Measurements from ENCODE around the gene OSBPL1A. TPM values are rescaled to one million over a fixed set of nuclear protein-coding genes. Genes with fewer than 3 reads are reported as not detected.

Gene OSBPL1A
- total and polyA plus RNA-seq, 2 of the 8 experiments (the other 6 are each of a cell fraction or from before 2014, with no cell fraction given), result 53.2 to 74.9 TPM

- no peak overlapping the region for H4K8ac ChIP-seq (ENCODE audit: extremely low read depth, insufficient read depth, low read length)
- CTCF ChIA-PET (ENCODE audit: partially characterized antibody), result interaction anchor here (0.6 to 6.6 kb wide), 9 partner anchors 18 to 1091 kb away, joined by 3 to 107 read pairs (median 4); no protein-coding TSS in a partner anchor
- no peaks in the 10 kb centered on the region; the same call in 1 of the 2 replicates for H3K79me1 ChIP-seq (ENCODE audit: low read depth, low read length)
- no peak overlapping the region for H3K4me2 ChIP-seq (ENCODE audit: insufficient read depth in 1 of 2, low read depth in 2 of 2, low read length in 2 of 2)
- H2BK15ac ChIP-seq (ENCODE audit: low read length), result no peak overlapping the region
- H3K14ac ChIP-seq (ENCODE audit: insufficient read length), result no peak overlapping the region
- H3K9ac ChIP-seq (replicated peaks in 1 of 4; ENCODE audit: extremely low read depth in 1 of 4, low read depth in 3 of 4, low read length in 3 of 4), result no peak overlapping the region
- H2BK5ac ChIP-seq (ENCODE audit: low read depth, low read length), result peak overlapping the region; percentile 19; the same call in 1 of the 2 replicates
- peaks cover 0 to 3% of the 10 kb centered on the region in 2 experiments for H4K20me1 ChIP-seq (replicated peaks in 1 of 2; ENCODE audit: control insufficient read depth in 1 of 2, insufficient read depth in 2 of 2, low read length in 2 of 2)
- no peak overlapping the region for H4K5ac ChIP-seq (ENCODE audit: insufficient read length, low read depth, low read length)
- H2BK12ac ChIP-seq (ENCODE audit: low read depth, low read length), result no peak overlapping the region
- no peak overlapping the region for H4K91ac ChIP-seq (replicated peaks; ENCODE audit: insufficient read length, low read length)
- no peaks in the 10 kb centered on the region for H3K27me3 ChIP-seq (replicated peaks in 1 of 4; ENCODE audit: control insufficient read depth in 3 of 4, extremely low read depth in 1 of 4, insufficient read depth in 3 of 4, low read length in 3 of 4)
- H3K23me2 ChIP-seq (ENCODE audit: low read depth, low read length), result no peaks in the 10 kb centered on the region
- H3K4me1 ChIP-seq (replicated peaks in 1 of 4; ENCODE audit: control insufficient read depth in 3 of 4, insufficient read depth in 4 of 4, low read length in 3 of 4), result 0 out of 7 replicates have a peak, but pooled peaks cover 0 to 2% (median 0%) of the 10 kb centered on the region in 4 experiments
- no peak for FAIRE-seq
- H3K27ac ChIP-seq (ENCODE audit: low read depth, low read length), result no peak overlapping the region
- TF ChIP-seq TAF1 (IDR thresholded peaks at IDR 0.05; ENCODE audit: low read depth, low read length), result no peak
- TF ChIP-seq USF2 (IDR thresholded peaks at IDR 0.05; ENCODE audit: low read length), result no peak
- no peak for TF ChIP-seq ATF2 (IDR thresholded peaks at IDR 0.05; ENCODE audit: low read length)
- no peak for TF ChIP-seq TAF7 (optimal IDR thresholded peaks at IDR 0.05; ENCODE audit: borderline replicate concordance, low read depth, low read length)
- WGBS, 2 experiments (ENCODE audit: extremely low coverage in 1 of 2, insufficient coverage in 1 of 2, insufficient read length in 1 of 2, insufficient replicate concordance in 2 of 2, low coverage in 1 of 2, low lambda C conversion rate in 2 of 2, missing lambda C conversion rate in 1 of 2), result 94% methylated on average over 1 of the region's 1 CpG; no CpG with 5 or more reads in 1 of the 2 experiments
- no peak overlapping the region for H3K4ac ChIP-seq (replicated peaks; ENCODE audit: insufficient read length, low read depth, low read length)
- DNase-seq (ENCODE audit: low read depth in 1 of 2, low spot score in 2 of 2), result peak in 1 of 2 experiments; percentile 34
- POLR2A ChIA-PET (ENCODE audit: partially characterized antibody), result interaction anchor here (0.6 to 0.9 kb wide), 3 partner anchors 62 to 116 kb away, joined by 3 to 4 read pairs (median 3); partner anchors contain the start of gene IMPACT
- H3K18ac ChIP-seq (ENCODE audit: extremely low read depth, low read length), result no peak overlapping the region
- no peak overlapping the region for H3K23ac ChIP-seq (ENCODE audit: insufficient read length)
- peaks cover 5 to 30% (median 20%) of the 10 kb centered on the region in 4 experiments; a peak in 7 of 8 replicates for H3K36me3 ChIP-seq (ENCODE audit: control insufficient read depth in 2 of 4, insufficient read depth in 4 of 4, low read length in 3 of 4)
- H3K9me3 ChIP-seq (ENCODE audit: insufficient read depth in 2 of 2, low read depth in 1 of 2, low read length in 1 of 2), result no peaks in the 10 kb centered on the region
- no peak overlapping the region for H2BK20ac ChIP-seq (ENCODE audit: low read length)
- no peak overlapping the region for H3K4me3 ChIP-seq (ENCODE audit: extremely low read depth in 1 of 4, insufficient read depth in 2 of 4, low read depth in 3 of 4, low read length in 4 of 4)
- H2AK5ac ChIP-seq (ENCODE audit: low read depth, low read length), result no peak overlapping the region
- no peak overlapping the region for H3K56ac ChIP-seq (replicated peaks; ENCODE audit: insufficient read length, low read depth, low read length)
- no peaks in the 10 kb centered on the region for H3K79me2 ChIP-seq (ENCODE audit: control insufficient read depth in 1 of 2, insufficient read depth in 2 of 2, low read length in 2 of 2)
- H2AFZ ChIP-seq (ENCODE audit: low read length), result no peak overlapping the region
- no peak overlapping the region for H2BK120ac ChIP-seq (replicated peaks; ENCODE audit: low read depth, low read length)
These were observed 34.9 kb downstream of the OSBPL1A start for GRCh38 chr18:24362757-24363156.
